Measurements from ENCODE around the gene NR2F1. TPM values are rescaled to one million over a fixed set of nuclear protein-coding genes. Genes with fewer than 3 reads are reported as not detected.
"Not testable (repeated sequence)": the region's sequence is repeated elsewhere in the genome, so short reads cannot be mapped to it uniquely, and the experiment has no call there.

NR2F1 gene
- total RNA-seq, result 0.42 TPM

GRCh38 chr5:93582677-93583438 is at the start of gene NR2F1:
TSS of gene NR2F1 (plus strand) at chr5:93583222. CDS start at chr5:93585024, 1,802 bp downstream.
- H3K9me3 ChIP-seq (ENCODE audit: low read depth, low read length), result no peaks in the 10 kb centered on the region
- H3K4me1 ChIP-seq (ENCODE audit: insufficient read depth, low read length), result peaks cover 51% of the 10 kb centered on the region
- H3K27me3 ChIP-seq (ENCODE audit: insufficient read depth, low read length), result peaks cover 83% of the 10 kb centered on the region
- no peak within 1 kb of the TSS for H3K4me3 ChIP-seq (ENCODE audit: low read length)

DNA sequence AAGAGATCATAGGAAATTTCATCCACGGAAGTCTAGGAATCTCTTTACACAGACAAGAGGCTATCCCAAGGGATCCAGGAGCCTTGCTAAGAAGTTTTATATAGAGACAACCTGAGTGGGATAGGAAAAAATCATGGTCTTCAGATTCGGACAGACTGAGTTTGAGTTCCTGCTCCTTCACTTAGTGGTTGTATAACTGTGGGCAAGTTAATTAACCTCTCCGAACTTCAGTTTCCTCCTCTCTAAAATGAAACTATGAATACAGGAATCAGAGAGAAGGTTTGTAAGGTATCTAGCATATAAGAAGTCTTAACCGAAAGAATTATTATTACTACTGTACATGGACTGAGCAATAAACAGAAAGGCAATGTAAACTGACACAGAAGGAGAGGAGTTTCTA is 37.1 kb upstream of the NR2F1 start:
- Histone ChIP-seq H3K4me3 (ENCODE audit: low read length) (no peak overlapping the region), H3K9me3 (ENCODE audit: low read depth, low read length) (no peaks in the 10 kb centered on the region), H3K27me3 (ENCODE audit: insufficient read depth, low read length) (peaks cover 18% of the 10 kb centered on the region), H3K4me1 (ENCODE audit: insufficient read depth, low read length) (no peaks in the 10 kb centered on the region)

GRCh38 chr5:93549594-93549993 is 33.4 kb upstream of the NR2F1 start:
- H3K27me3 ChIP-seq (ENCODE audit: insufficient read depth, low read length), result peaks cover 21% of the 10 kb centered on the region

GRCh38 chr5:93557021-93557604 is 25.9 kb upstream of the NR2F1 start:
- Histone ChIP-seq H3K4me3 (ENCODE audit: low read length) (no peak overlapping the region), H3K27me3 (ENCODE audit: insufficient read depth, low read length) (peaks cover 28% of the 10 kb centered on the region), H3K9me3 (ENCODE audit: low read depth, low read length) (no peaks in the 10 kb centered on the region), H3K4me1 (ENCODE audit: insufficient read depth, low read length) (no peaks in the 10 kb centered on the region)

More at GRCh38 chr5:93549594-93549993, 33.4 kb upstream of the NR2F1 start:
- H3K4me3 ChIP-seq (ENCODE audit: low read length); H3K4me1 ChIP-seq (ENCODE audit: insufficient read depth, low read length); H3K9me3 ChIP-seq (ENCODE audit: low read depth, low read length): not testable (repeated sequence)

GRCh38 chr5:93566091-93566490 is 16.9 kb upstream of the NR2F1 start:
- peaks cover 13% of the 10 kb centered on the region for H3K4me1 ChIP-seq (ENCODE audit: insufficient read depth, low read length)
- no peaks in the 10 kb centered on the region for H3K9me3 ChIP-seq (ENCODE audit: low read depth, low read length)
- H3K27me3 ChIP-seq (ENCODE audit: insufficient read depth, low read length), result peaks cover 72% of the 10 kb centered on the region
- no peak overlapping the region for H3K4me3 ChIP-seq (ENCODE audit: low read length)

DNA sequence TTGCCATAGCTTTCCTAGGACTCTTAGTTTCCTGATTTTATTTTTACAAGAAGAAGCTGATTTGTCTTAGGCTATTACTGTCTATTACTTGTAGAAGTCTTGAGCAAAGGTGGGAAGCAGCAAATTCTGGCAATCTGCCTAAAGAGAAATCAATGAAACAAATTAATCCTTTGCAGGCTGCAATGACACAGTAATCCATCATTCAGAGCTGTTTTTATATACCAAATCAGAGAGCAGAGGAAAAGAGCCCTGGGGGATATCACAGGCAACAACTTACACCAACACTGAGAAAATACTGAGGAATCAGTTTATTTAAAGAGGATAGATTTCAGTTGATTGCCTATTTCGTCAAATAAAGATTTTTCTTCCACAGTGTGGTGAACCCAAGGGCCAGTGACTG is 15.6 kb upstream of the NR2F1 start:
- Histone ChIP-seq H3K9me3 (ENCODE audit: low read depth, low read length) (no peaks in the 10 kb centered on the region), H3K4me1 (ENCODE audit: insufficient read depth, low read length) (peaks cover 16% of the 10 kb centered on the region), H3K4me3 (ENCODE audit: low read length) (no peak overlapping the region), H3K27me3 (ENCODE audit: insufficient read depth, low read length) (peaks cover 82% of the 10 kb centered on the region)

- H3K27me3 ChIP-seq (ENCODE audit: insufficient read depth, low read length), result peaks cover 88% of the 10 kb centered on the region
- H3K4me3 ChIP-seq (ENCODE audit: low read length), result no peak overlapping the region
- H3K4me1 ChIP-seq (ENCODE audit: insufficient read depth, low read length), result peaks cover 16% of the 10 kb centered on the region
- no peaks in the 10 kb centered on the region for H3K9me3 ChIP-seq (ENCODE audit: low read depth, low read length)
These were observed 13.5 kb upstream of the NR2F1 start for GRCh38 chr5:93569300-93570160.

- Histone ChIP-seq H3K4me3 (ENCODE audit: low read length) (no peak overlapping the region), H3K9me3 (ENCODE audit: low read depth, low read length) (no peaks in the 10 kb centered on the region), H3K27me3 (ENCODE audit: insufficient read depth, low read length) (peaks cover 92% of the 10 kb centered on the region)
These were observed 12.5 kb upstream of the NR2F1 start for GRCh38 chr5:93570294-93571113.

DNA sequence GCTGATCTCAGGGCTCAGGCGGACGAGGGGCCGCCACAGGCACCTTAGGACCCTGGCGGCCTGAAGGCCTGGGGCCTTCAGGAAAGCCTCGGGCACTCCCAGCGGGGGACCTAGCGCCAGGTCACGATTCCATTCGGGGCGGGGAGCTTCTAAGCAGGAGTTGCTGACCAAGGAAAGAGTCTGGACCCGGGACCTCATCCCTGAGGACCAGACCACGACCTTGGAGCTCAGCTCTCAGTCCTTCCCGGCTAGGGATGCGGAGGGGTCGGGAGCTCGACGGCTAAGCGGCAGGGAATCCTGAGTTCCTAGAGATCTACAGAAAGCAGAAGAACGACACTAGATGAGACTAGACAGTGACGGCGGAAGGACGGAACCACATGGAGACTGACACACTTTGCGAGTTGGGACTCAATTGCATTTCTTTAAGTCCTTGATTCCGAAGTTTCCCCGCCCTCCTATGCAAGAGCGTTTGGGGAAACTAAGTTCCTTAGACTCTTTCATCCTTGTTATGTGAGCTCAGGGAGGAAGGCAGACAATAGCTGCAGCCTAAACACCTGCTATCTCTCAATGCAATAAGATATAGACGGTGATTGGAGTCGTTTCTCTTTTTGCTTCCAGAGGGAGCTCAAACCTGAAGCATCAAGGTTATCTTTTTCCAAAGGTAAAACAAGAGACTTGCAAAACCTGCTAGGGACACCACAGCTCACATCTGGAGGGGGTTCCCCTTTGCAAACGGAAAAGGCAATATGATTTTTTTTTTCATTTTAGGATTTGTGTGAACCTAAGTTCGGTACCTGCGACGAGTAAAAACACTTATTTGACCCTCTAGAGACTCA is 11.7 kb upstream of the NR2F1 start:
- Histone ChIP-seq H3K4me3 (ENCODE audit: low read length) (no peak overlapping the region), H3K9me3 (ENCODE audit: low read depth, low read length) (no peaks in the 10 kb centered on the region), H3K4me1 (ENCODE audit: insufficient read depth, low read length) (peaks cover 16% of the 10 kb centered on the region), H3K27me3 (ENCODE audit: insufficient read depth, low read length) (peaks cover 97% of the 10 kb centered on the region)

More at GRCh38 chr5:93570294-93571113, 12.5 kb upstream of the NR2F1 start:
- peaks cover 16% of the 10 kb centered on the region for H3K4me1 ChIP-seq (ENCODE audit: insufficient read depth, low read length)

- Histone ChIP-seq H3K4me1 (ENCODE audit: insufficient read depth, low read length) (peaks cover 16% of the 10 kb centered on the region), H3K4me3 (ENCODE audit: low read length) (no peak overlapping the region), H3K27me3 (ENCODE audit: insufficient read depth, low read length) (peaks cover 100% of the 10 kb centered on the region), H3K9me3 (ENCODE audit: low read depth, low read length) (no peaks in the 10 kb centered on the region)
These were observed 10.9 kb upstream of the NR2F1 start for GRCh38 chr5:93572101-93572607.

- H3K4me1 ChIP-seq (ENCODE audit: insufficient read depth, low read length), result peaks cover 16% of the 10 kb centered on the region
- H3K9me3 ChIP-seq (ENCODE audit: low read depth, low read length), result no peaks in the 10 kb centered on the region
- no peak overlapping the region for H3K4me3 ChIP-seq (ENCODE audit: low read length)
- H3K27me3 ChIP-seq (ENCODE audit: insufficient read depth, low read length), result peaks cover 100% of the 10 kb centered on the region
These were observed 10.2 kb upstream of the NR2F1 start for GRCh38 chr5:93572608-93573353.

GRCh38 chr5:93573354-93574351 is 9.4 kb upstream of the NR2F1 start:
- H3K27me3 ChIP-seq (ENCODE audit: insufficient read depth, low read length), result peaks cover 100% of the 10 kb centered on the region
- H3K4me3 ChIP-seq (ENCODE audit: low read length), result no peak overlapping the region
- no peaks in the 10 kb centered on the region for H3K9me3 ChIP-seq (ENCODE audit: low read depth, low read length)
- peaks cover 19% of the 10 kb centered on the region for H3K4me1 ChIP-seq (ENCODE audit: insufficient read depth, low read length)

All from mononuclear cell (primary cell).